Measurements from ENCODE around the gene PPP1R16B.

DNA sequence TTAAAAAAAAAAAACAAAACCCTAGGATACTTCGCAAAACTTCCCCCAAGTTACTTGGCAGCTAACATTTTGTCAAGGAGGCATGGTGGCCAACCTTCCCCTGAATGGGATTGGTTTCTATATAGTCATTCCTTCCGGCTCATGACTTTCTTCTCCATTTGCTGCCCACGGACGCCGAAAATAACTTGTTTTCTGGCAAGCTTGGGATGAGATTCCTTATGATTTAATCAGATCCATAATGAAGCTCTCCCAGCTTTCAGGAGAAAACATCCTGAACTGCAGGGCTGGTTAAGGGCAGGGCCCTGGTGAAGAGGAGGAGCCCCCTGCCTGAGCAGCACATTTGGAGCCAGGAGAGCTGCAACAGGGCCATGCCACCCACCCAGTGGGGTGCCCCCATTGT, 49.9 kb downstream of the PPP1R16B start:
- TF ChIP-seq, protein P1, sequence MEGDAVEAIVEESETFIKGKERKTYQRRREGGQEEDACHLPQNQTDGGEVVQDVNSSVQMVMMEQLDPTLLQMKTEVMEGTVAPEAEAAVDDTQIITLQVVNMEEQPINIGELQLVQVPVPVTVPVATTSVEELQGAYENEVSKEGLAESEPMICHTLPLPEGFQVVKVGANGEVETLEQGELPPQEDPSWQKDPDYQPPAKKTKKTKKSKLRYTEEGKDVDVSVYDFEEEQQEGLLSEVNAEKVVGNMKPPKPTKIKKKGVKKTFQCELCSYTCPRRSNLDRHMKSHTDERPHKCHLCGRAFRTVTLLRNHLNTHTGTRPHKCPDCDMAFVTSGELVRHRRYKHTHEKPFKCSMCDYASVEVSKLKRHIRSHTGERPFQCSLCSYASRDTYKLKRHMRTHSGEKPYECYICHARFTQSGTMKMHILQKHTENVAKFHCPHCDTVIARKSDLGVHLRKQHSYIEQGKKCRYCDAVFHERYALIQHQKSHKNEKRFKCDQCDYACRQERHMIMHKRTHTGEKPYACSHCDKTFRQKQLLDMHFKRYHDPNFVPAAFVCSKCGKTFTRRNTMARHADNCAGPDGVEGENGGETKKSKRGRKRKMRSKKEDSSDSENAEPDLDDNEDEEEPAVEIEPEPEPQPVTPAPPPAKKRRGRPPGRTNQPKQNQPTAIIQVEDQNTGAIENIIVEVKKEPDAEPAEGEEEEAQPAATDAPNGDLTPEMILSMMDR (IDR thresholded peaks at IDR 0.05), result no peak
- no peak for TF ChIP-seq EP300 (IDR thresholded peaks at IDR 0.05)
- no peak for TF ChIP-seq POLR2AphosphoS5 (IDR thresholded peaks at IDR 0.05)
- TF ChIP-seq POLR2A (IDR thresholded peaks at IDR 0.05), result no peak

Data from suprapubic skin (tissue), 4 donors.